Thyroid gland (tissue), 4 donors: ENCODE data around the gene ARHGEF26. TPM values are rescaled to one million over a fixed set of nuclear protein-coding genes. Genes with fewer than 3 reads are reported as not detected.
A peak's percentile ranks its signal among the peaks of the same experiment; 100 is the strongest.

Experiments used
- DNase-seq, 2 donors: peaks; one replicate each; pipeline ENCODE4 v3.0.0-alpha.2; 2019
- H3K27ac ChIP-seq, 3 donors: fragments of 200-600 bp; sonication (generic); 1 replicate in 2 of 3; 2 replicates in 1 of 3; pipeline ENCODE4 v1.5.1; 2016 to 2019; ENCODE audit warnings: mild to moderate bottlenecking in 1 of 3, moderate library complexity in 1 of 3
- H3K27me3 ChIP-seq: fragments of 200-600 bp; sonication (generic); one replicate; pipeline ENCODE4 v1.5.1; 2019
- H3K36me3 ChIP-seq, 2 donors: fragments of 200-600 bp; sonication (generic); one replicate each; pipeline ENCODE4 v1.5.1; 2016 to 2019
- H3K4me1 ChIP-seq, 2 donors: fragments of 200-600 bp; sonication (generic); one replicate each; pipeline ENCODE4 v1.5.1; 2017 to 2019
- H3K4me3 ChIP-seq, 3 donors: fragments of 200-600 bp; sonication (generic); replicated peaks in 1 of 3; 1 replicate in 2 of 3; 2 replicates in 1 of 3; pipeline ENCODE4 v1.5.1; 2016; ENCODE audit warnings: mild to moderate bottlenecking in 1 of 3
- H3K9me3 ChIP-seq: fragments of 200-600 bp; sonication (generic); one replicate; pipeline ENCODE4 v1.5.1; 2017
- CTCF ChIP-seq, 6 experiments: fragments of 200-600 bp in 3 of 6; fragments of 450-650 bp in 3 of 6; sonication (generic) in 3 of 6; IDR thresholded peaks; one replicate each; pipeline ENCODE4 v1.5.1; 2016 to 2019; ENCODE audit warnings: antibody characterized with exemption in 6 of 6, mild to moderate bottlenecking in 2 of 6, inconsistent platforms in 1 of 6, moderate library complexity in 1 of 6
- POLR2A ChIP-seq, 2 donors: fragments of 450-650 bp; IDR thresholded peaks; one replicate each; pipeline ENCODE4 v1.6.1; 2017; ENCODE audit warnings: antibody characterized with exemption in 2 of 2, mild to moderate bottlenecking in 2 of 2, moderate library complexity in 1 of 2
- WGBS, 2 donors: methylation state at CpG; one replicate each; pipeline ENCODE4 v1.1.5; 2017; 5-methylcytosine and 5-hydroxymethylcytosine counted together
- intact Hi-C: fragments of 100-400 bp; cut with DNase I; formaldehyde crosslinking; loops from one replicate; pipeline ENCODE4 v1.15.1; 2023
- total RNA-seq, 4 donors: library from RNA; depleted of rRNA; stranded (reverse); fragments of >200 nt; gene quantifications; one replicate each; pipeline ENCODE4 v1.2.3, GENCODE V29; 2016

Gene ARHGEF26
- total RNA-seq, 4 donors from 2014 or later, result 15.8 to 18.0 (median 16.9) TPM

GRCh38 chr3:154122912-154123559 lies 1.8 kb downstream of the ARHGEF26 start:
- 12 to 16% methylated on average over 12 of the region's 12 CpGs for WGBS, 2 donors
- Histone ChIP-seq H3K4me1 (no peaks in the 10 kb centered on the region), H3K4me3 (peak overlapping the region; percentile 23 to 97 (median 76)), H3K9me3 (no peaks in the 10 kb centered on the region), H3K36me3 (no peaks in the 10 kb centered on the region), H3K27me3 (no peaks in the 10 kb centered on the region), H3K27ac (peak overlapping the region in 2 of 3 donors; percentile 50 to 62)
- peak; percentile 15 to 23 for DNase-seq
- intact Hi-C loops, result no loop called here
- TF ChIP-seq CTCF (IDR thresholded peaks at IDR 0.05) (no peak), POLR2A (IDR thresholded peaks at IDR 0.05) (peak in 1 of 2 donors; percentile 32)

GRCh38 chr3:154123906-154124305 lies 2.7 kb downstream of the ARHGEF26 start:
- Histone ChIP-seq H3K27me3 (no peaks in the 10 kb centered on the region), H3K9me3 (no peaks in the 10 kb centered on the region), H3K4me3 (no peak overlapping the region), H3K36me3 (no peaks in the 10 kb centered on the region), H3K4me1 (no peaks in the 10 kb centered on the region), H3K27ac (peak overlapping the region in 1 of 3 donors; percentile 15)
- no peak for DNase-seq
- TF ChIP-seq CTCF (IDR thresholded peaks at IDR 0.05) (no peak), POLR2A (IDR thresholded peaks at IDR 0.05) (no peak)
- intact Hi-C loops, result no loop called here
- WGBS, 2 donors, result 55 to 65% methylated on average over 3 of the region's 3 CpGs

- no peak overlapping the region for H3K27ac ChIP-seq
- H3K4me1 ChIP-seq, result no peaks in the 10 kb centered on the region
- intact Hi-C loops, result no loop called here
- H3K27me3 ChIP-seq, result no peaks in the 10 kb centered on the region
- TF ChIP-seq CTCF (IDR thresholded peaks at IDR 0.05) (no peak), POLR2A (IDR thresholded peaks at IDR 0.05) (no peak)
- H3K36me3 ChIP-seq, result no peaks in the 10 kb centered on the region
- WGBS, 2 donors, result 83 to 88% methylated on average over 2 of the region's 2 CpGs
- no peaks in the 10 kb centered on the region for H3K9me3 ChIP-seq
- H3K4me3 ChIP-seq, result no peak overlapping the region
- no peak for DNase-seq
Observed at GRCh38 chr3:154125378-154126030, 4.3 kb downstream of the ARHGEF26 start.

GRCh38 chr3:154126651-154127050 lies 5.5 kb downstream of the ARHGEF26 start:
- intact Hi-C loops, result no loop called here
- TF ChIP-seq POLR2A (IDR thresholded peaks at IDR 0.05), result no peak
- TF ChIP-seq CTCF (IDR thresholded peaks at IDR 0.05), result no peak
- no peaks in the 10 kb centered on the region for H3K4me1 ChIP-seq
- WGBS, 2 donors, result 94 to 98% methylated on average over 2 of the region's 2 CpGs
- H3K4me3 ChIP-seq, result no peak overlapping the region
- no peak overlapping the region for H3K27ac ChIP-seq
- no peaks in the 10 kb centered on the region for H3K27me3 ChIP-seq
- DNase-seq, result no peak
- no peaks in the 10 kb centered on the region for H3K9me3 ChIP-seq
- H3K36me3 ChIP-seq, result no peaks in the 10 kb centered on the region

DNA sequence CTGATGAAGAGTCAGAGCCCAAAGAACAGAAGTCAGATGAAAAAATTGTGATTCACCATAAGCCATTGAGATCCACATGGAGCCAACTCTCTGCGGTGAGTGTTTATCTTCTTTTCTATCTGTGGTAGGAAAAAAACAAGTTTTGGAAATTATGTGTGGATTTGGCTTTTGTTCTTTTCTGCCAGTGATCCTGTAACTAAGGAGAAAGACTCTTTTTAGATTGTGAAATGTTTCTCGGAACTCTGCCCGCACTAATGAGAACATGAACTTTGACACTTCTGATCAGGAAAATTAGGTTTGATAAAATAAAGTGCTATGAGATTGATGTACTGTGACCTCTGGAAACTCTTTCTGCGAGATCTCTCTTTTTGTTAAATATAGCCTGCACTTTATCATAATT lies 8.4 kb downstream of the ARHGEF26 start:
- no peak for TF ChIP-seq POLR2A (IDR thresholded peaks at IDR 0.05)
- TF ChIP-seq CTCF (IDR thresholded peaks at IDR 0.05), result no peak
- intact Hi-C loops, result loop anchor here (10.0 kb wide), 1 partner anchor 115 kb away; no protein-coding TSS in a partner anchor
- Histone ChIP-seq H3K27me3 (no peaks in the 10 kb centered on the region), H3K9me3 (no peaks in the 10 kb centered on the region), H3K27ac (no peak overlapping the region), H3K4me3 (no peak overlapping the region), H3K4me1 (no peaks in the 10 kb centered on the region), H3K36me3 (no peaks in the 10 kb centered on the region)
- 85 to 93% methylated on average over 4 of the region's 4 CpGs for WGBS, 2 donors
- DNase-seq, result no peak
